SK-N-MC (cell line): ENCODE data around the gene HSD11B2.

Experiments
- EZH2 ChIP-seq: fragments of 200-600 bp; sonication (generic); IDR thresholded peaks from one replicate; pipeline ENCODE4 v1.6.1; 2017; ENCODE audit warnings: antibody characterized with exemption
- FOXP2 ChIP-seq: optimal IDR thresholded peaks from 2 replicates; pipeline ENCODE3; 2011; ENCODE audit warnings: mild to moderate bottlenecking, moderate library complexity; ENCODE audit not compliant: insufficient read depth; ENCODE audit errors: extremely low read length, control extremely low read depth
- POLR2AphosphoS5 ChIP-seq: IDR thresholded peaks from 2 replicates; pipeline ENCODE4 v1.6.1; 2012; ENCODE audit warnings: mild to moderate bottlenecking, low read depth, low read length, borderline replicate concordance

DNA sequence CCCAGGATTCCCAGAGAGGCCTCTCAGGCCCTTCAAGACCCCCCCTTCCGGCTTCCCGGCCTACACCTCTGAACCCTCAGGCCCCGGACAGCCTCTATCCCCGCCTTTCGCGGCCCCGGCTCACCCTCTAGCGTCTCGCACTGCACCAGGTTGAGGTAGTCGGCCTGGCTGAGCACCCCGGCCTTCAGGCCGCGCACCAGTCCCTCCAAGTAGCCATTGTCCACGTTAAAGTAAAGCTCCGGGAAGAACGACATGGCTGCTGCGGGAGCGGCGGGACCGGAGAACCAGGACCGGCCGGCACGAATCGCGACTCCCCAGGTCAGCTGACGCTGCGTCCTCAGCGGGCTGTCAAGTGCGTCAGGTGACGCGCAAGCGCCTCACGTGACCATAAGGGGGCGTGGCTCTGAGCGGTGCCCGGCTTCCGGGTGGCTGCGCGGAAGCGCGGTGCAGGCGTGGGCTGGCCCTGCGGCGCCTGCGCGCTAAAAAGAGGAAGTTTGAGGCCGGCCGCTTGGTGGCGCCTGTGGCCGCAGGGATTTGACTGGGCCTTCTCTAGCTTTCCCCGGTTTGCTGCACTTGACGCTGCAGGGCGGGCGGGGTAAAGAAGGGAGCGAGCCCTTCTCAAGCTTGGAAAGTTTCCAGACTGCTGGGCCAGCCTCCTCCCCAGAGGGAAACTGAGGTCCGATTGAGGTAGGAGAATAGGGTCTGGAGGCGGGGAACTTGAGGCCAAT is 50.1 kb downstream of the HSD11B2 start, which contains the start of gene ATP6V0D1:
- no peak for TF ChIP-seq EZH2
- peak; percentile 68 for TF ChIP-seq POLR2AphosphoS5
- TF ChIP-seq FOXP2: no peak
